Heart left ventricle (tissue), 13 donors: ENCODE results near the gene SGO1.

Experiments
- POLR2A ChIP-seq, 2 donors: fragments of 450-650 bp; IDR thresholded peaks; one replicate each; pipeline ENCODE4 v1.6.1; 2017; ENCODE audit warnings: antibody characterized with exemption in 2 of 2, mild to moderate bottlenecking in 2 of 2, moderate library complexity in 2 of 2
- TF ChIP-seq, protein P1 (sequence below), 12 donors: fragments of 200-600 bp; sonication (generic) in 4 of 12; IDR thresholded peaks; one replicate each; pipeline versions ENCODE4 v1.5.0 to v1.8.0; 2018 to 2022; ENCODE audit warnings: antibody characterized with exemption in 12 of 12, mild to moderate bottlenecking in 5 of 12
- donor health status: ischemic (EF 13 %, LVEDD 7.1; RV severe dilation, severe dysfunction).
- donor health status: DM: no; HTN: yes; CAD: no.
- donor health status: DM: no; HTN: no; CAD: no.
- donor health status: ischemic (EF 25% LVEDD 6.9; RV normal size, moderate dysfunction).
- donor health status: ischemic (EF 25% LVEDD 5.7; RV mildly dilated, moderate dysfunction).
- donor health status: ischemic (EF 35%, LVEDD 5.7; RV mildly dilated, moderate dysfunction).
- donor health status: nonischemic (EF 11% LVEDD 7.7; RV severe dilation, severe dysfunction).
- donor health status: DM: yes; HTN: yes; CAD: no.
- donor health status: PGD.
- donor health status: ischemic (EF 29% LVEDD 5.4; RV normal size, mild dysfunction).
- donor health status: nonischemic (EF 23%, LVEDD 6.1; RV moderate dilation, normal function).

DNA sequence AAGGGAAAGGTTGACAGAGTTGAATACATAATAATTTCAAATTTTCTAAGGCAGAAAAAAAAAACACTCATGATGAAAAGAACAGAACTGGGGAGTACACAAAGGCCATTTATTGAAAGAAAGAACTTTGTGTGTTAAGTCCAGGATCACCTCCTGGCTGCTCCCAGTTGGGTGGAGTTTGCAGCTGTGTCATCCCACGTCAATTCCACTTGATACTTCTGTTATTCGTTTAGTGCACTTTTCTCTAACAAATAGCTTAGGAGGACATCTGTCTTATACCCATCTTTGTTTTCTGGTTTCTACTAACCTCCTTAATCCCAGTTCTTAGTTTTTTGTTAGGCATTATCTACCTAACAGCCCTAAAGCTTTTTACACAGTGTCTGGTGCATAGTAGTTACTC lies 44.7 kb downstream of the SGO1 start:
- TF ChIP-seq, protein P1, sequence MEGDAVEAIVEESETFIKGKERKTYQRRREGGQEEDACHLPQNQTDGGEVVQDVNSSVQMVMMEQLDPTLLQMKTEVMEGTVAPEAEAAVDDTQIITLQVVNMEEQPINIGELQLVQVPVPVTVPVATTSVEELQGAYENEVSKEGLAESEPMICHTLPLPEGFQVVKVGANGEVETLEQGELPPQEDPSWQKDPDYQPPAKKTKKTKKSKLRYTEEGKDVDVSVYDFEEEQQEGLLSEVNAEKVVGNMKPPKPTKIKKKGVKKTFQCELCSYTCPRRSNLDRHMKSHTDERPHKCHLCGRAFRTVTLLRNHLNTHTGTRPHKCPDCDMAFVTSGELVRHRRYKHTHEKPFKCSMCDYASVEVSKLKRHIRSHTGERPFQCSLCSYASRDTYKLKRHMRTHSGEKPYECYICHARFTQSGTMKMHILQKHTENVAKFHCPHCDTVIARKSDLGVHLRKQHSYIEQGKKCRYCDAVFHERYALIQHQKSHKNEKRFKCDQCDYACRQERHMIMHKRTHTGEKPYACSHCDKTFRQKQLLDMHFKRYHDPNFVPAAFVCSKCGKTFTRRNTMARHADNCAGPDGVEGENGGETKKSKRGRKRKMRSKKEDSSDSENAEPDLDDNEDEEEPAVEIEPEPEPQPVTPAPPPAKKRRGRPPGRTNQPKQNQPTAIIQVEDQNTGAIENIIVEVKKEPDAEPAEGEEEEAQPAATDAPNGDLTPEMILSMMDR (IDR thresholded peaks at IDR 0.05), result no peak
- no peak for TF ChIP-seq POLR2A (IDR thresholded peaks at IDR 0.05)
